CD14-positive monocyte (primary cell): ENCODE data around the gene PITHD1. TPM values are rescaled to one million over a fixed set of nuclear protein-coding genes. Genes with fewer than 3 reads are reported as not detected.

Experiments
- DNase-seq, 3 donors: peaks; one replicate each; pipeline ENCODE4 v3.0.0-alpha.2; 2011 to 2022
- H2AFZ ChIP-seq: 2 replicates; pipeline ENCODE4 v1.6.0; 2012; ENCODE audit warnings: mild to moderate bottlenecking, low read depth, low read length, inconsistent platforms; ENCODE audit not compliant: insufficient read depth, poor library complexity, severe bottlenecking
- H3K27ac ChIP-seq, 2 donors: 1 replicate in 1 of 2; 2 replicates in 1 of 2; pipeline ENCODE4 v1.5.1; 2012 to 2013; ENCODE audit warnings: low read length in 2 of 2, control low read depth in 1 of 2, inconsistent platforms in 1 of 2, low read depth in 1 of 2, mild to moderate bottlenecking in 1 of 2
- H3K27me3 ChIP-seq, 2 donors: one replicate each; pipeline versions ENCODE4 v1.6.0 to v1.6.1; 2011 to 2013; ENCODE audit warnings: low read length in 2 of 2; ENCODE audit not compliant: control insufficient read depth in 2 of 2, insufficient read depth in 2 of 2
- H3K36me3 ChIP-seq, 2 donors: replicated peaks in 1 of 2; 1 replicate in 1 of 2; 2 replicates in 1 of 2; pipeline versions ENCODE4 v1.5.1 to v1.6.1; 2012 to 2013; ENCODE audit warnings: low read length in 2 of 2, control low read depth in 1 of 2, inconsistent platforms in 1 of 2, mild to moderate bottlenecking in 1 of 2; ENCODE audit not compliant: insufficient read depth in 2 of 2, control insufficient read depth in 1 of 2
- H3K4me1 ChIP-seq, 2 donors: 1 replicate in 1 of 2; 2 replicates in 1 of 2; pipeline versions ENCODE4 v1.5.1 to v1.6.1; 2012 to 2013; ENCODE audit warnings: low read length in 2 of 2, control low read depth in 1 of 2, inconsistent platforms in 1 of 2, mild to moderate bottlenecking in 1 of 2, moderate library complexity in 1 of 2; ENCODE audit not compliant: insufficient read depth in 2 of 2, control insufficient read depth in 1 of 2
- H3K4me2 ChIP-seq: replicated peaks from 2 replicates; pipeline ENCODE3; 2012; ENCODE audit warnings: low read length, moderate library complexity, mild to moderate bottlenecking; ENCODE audit not compliant: poor library complexity, severe bottlenecking; ENCODE audit errors: extremely low read depth
- H3K4me3 ChIP-seq, 3 experiments: fragments of 200-600 bp in 1 of 3; sonication (generic) in 1 of 3; replicated peaks in 1 of 3; 1 replicate in 2 of 3; 2 replicates in 1 of 3; pipeline ENCODE4 v1.5.1; 2011 to 2013; ENCODE audit warnings: low read length in 3 of 3, mild to moderate bottlenecking in 3 of 3, control low read depth in 2 of 3, low read depth in 2 of 3, inconsistent platforms in 1 of 3, moderate library complexity in 1 of 3
- H3K79me2 ChIP-seq: 2 replicates; pipeline ENCODE4 v1.6.0; 2012; ENCODE audit warnings: mild to moderate bottlenecking, control low read depth, inconsistent platforms, low read length, moderate library complexity; ENCODE audit not compliant: insufficient read depth
- H3K9ac ChIP-seq: 2 replicates; pipeline ENCODE4 v1.6.0; 2017; ENCODE audit warnings: low read length, mild to moderate bottlenecking; ENCODE audit not compliant: insufficient read depth, poor library complexity, severe bottlenecking
- H3K9me3 ChIP-seq, 2 donors: replicated peaks in 1 of 2; 1 replicate in 1 of 2; 2 replicates in 1 of 2; pipeline versions ENCODE4 v1.5.1 to v1.6.1; 2012 to 2013; ENCODE audit warnings: low read length in 2 of 2, control low read depth in 1 of 2; ENCODE audit not compliant: control insufficient read depth in 1 of 2, insufficient read depth in 1 of 2
- H4K20me1 ChIP-seq: 2 replicates; pipeline ENCODE4 v1.6.0; 2012; ENCODE audit warnings: mild to moderate bottlenecking, low read length, control low read depth, moderate library complexity; ENCODE audit not compliant: insufficient read depth
- H3K27ac Mint-ChIP-seq, 7 donors: one replicate each; pipeline ENCODE4 v1.8.0; 2020; ENCODE audit warnings: mild to moderate bottlenecking in 7 of 7, mixed read lengths in 7 of 7, moderate library complexity in 6 of 7, inconsistent platforms in 2 of 7
- H3K27me3 Mint-ChIP-seq, 3 donors: one replicate each; pipeline ENCODE4 v1.8.0; 2021 to 2022; ENCODE audit warnings: low read depth in 3 of 3, mild to moderate bottlenecking in 3 of 3, mixed read lengths in 3 of 3, moderate library complexity in 3 of 3, inconsistent platforms in 1 of 3
- H3K36me3 Mint-ChIP-seq, 2 donors: one replicate each; pipeline ENCODE4 v1.8.0; 2020; ENCODE audit warnings: mixed read lengths in 2 of 2, inconsistent platforms in 1 of 2, mild to moderate bottlenecking in 1 of 2
- H3K4me1 Mint-ChIP-seq: one replicate; pipeline ENCODE4 v1.8.0; 2020; ENCODE audit warnings: mild to moderate bottlenecking, mixed read lengths
- H3K4me3 Mint-ChIP-seq, 2 donors: one replicate each; pipeline ENCODE4 v1.8.0; 2020; ENCODE audit warnings: mild to moderate bottlenecking in 2 of 2, mixed read lengths in 2 of 2, moderate library complexity in 1 of 2
- H3K9me3 Mint-ChIP-seq, 7 donors: one replicate each; pipeline ENCODE4 v1.8.0; 2020 to 2022; ENCODE audit warnings: mixed read lengths in 7 of 7, mild to moderate bottlenecking in 6 of 7, moderate library complexity in 6 of 7, inconsistent platforms in 2 of 7
- CTCF ChIP-seq: fragments of 200-600 bp; IDR thresholded peaks from one replicate; pipeline ENCODE4 v1.8.0; 2022; ENCODE audit warnings: antibody characterized with exemption, mild to moderate bottlenecking
- WGBS: methylation state at CpG from one replicate; pipeline ENCODE4 v1.1.5; 2013; ENCODE audit warnings: missing lambda C conversion rate; ENCODE audit not compliant: insufficient coverage; 5-methylcytosine and 5-hydroxymethylcytosine counted together
- intact Hi-C, 2 donors: fragments of 100-400 bp; cut with micrococcal nuclease; formaldehyde crosslinking; loops; one replicate each; pipeline versions ENCODE4 v1.15.0 to v1.15.1; 2023
- polyA plus RNA-seq, 3 donors: library from polyadenylated mRNA; depleted of rRNA in 1 of 3; unstranded in 2 of 3; stranded (reverse) in 1 of 3; fragments of 300-500 nt in 2 of 3; fragments of >200 nt in 1 of 3; fragmentation: Illumina TruSeq in 2 of 3; gene quantifications; 1 replicate in 2 of 3; 2 replicates in 1 of 3; pipeline ENCODE4 v1.2.3, GENCODE V29; 2012 to 2021

Gene PITHD1
- polyA plus RNA-seq, 3 donors = 20.8 to 40.8 (median 29.9) TPM

DNA sequence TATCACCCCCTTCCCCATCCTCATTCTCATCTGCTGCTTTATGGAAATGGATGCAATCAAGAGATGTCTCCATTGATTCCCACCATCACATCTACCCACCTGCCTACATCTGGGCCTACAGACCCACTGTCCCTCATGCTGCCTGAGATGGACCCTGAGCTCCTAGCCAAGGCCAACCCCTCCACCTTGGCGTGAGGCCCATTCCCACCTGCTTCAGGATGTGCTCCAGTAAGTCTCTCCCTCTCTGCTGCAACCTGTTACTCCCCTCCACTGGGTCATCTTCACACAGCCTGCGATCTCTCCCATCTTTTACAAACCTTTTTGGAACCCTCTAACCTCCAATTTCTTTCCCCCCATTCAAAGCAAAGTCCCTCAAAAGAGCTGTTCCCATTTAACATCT lies 26.8 kb downstream of the PITHD1 start:
- 94% methylated on average over 2 of the region's 2 CpGs for WGBS
- Histone ChIP-seq H3K27me3 (no peaks in the 10 kb centered on the region), H2AFZ (no peak overlapping the region), H3K9ac (no peak overlapping the region), H3K36me3 (peaks cover 3 to 32% of the 10 kb centered on the region in 2 donors), H3K4me3 (no peak overlapping the region), H3K9me3 (no peaks in the 10 kb centered on the region), H3K27ac (peak overlapping the region; percentile 75), H4K20me1 (no peaks in the 10 kb centered on the region), H3K4me1 (peaks cover 62 to 73% of the 10 kb centered on the region in 2 donors), H3K4me2 (no peak overlapping the region), H3K79me2 (no peaks in the 10 kb centered on the region)
- intact Hi-C loops = loop anchor here in 1 of 2 donors (10.0 kb wide), 1 partner anchor 110 kb away; the partner anchor contains the start of gene CNR2
- Mint-ChIP-seq H3K4me1 (peaks cover 67% of the 10 kb centered on the region), H3K9me3 (no peaks in the 10 kb centered on the region), H3K27me3 (peaks cover 0 to 3% (median 0%) of the 10 kb centered on the region in 3 donors), H3K36me3 (peaks cover 37 to 49% of the 10 kb centered on the region in 2 donors), H3K27ac (peak overlapping the region; percentile 87 to 94 (median 91)), H3K4me3 (no peak overlapping the region)
- no peak for TF ChIP-seq CTCF
- no peak for DNase-seq

DNA sequence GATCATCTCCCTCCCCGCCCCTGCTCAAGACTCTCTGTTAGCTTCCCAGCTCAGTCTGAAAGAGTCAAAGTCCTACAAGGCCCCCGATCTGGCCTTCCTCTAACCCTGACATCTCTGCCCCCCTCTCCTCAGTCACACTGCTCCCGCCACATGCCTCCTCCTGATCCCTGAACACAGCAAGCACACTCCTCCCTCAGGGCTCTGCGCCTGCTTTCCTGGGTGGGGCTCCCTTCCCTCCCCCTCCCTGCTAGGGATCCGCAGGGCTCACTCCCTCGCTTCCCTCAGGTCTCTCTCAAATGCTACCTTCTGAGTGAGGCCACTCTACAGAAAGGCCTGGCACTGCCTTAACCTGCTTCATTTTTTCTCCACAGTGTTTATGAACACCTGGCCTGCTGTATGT lies 28.1 kb downstream of the PITHD1 start:
- H3K4me2 ChIP-seq = no peak overlapping the region
- H3K9me3 ChIP-seq = no peaks in the 10 kb centered on the region
- Mint-ChIP-seq H3K36me3 (peaks cover 39 to 51% of the 10 kb centered on the region in 2 donors), H3K27ac (peak overlapping the region; percentile 1 to 92 (median 85)), H3K9me3 (no peaks in the 10 kb centered on the region), H3K4me1 (peaks cover 76% of the 10 kb centered on the region), H3K4me3 (no peak overlapping the region), H3K27me3 (peaks cover 0 to 3% (median 0%) of the 10 kb centered on the region in 3 donors)
- no peak overlapping the region for H2AFZ ChIP-seq
- intact Hi-C loops = loop anchor here in 1 of 2 donors (10.0 kb wide), 1 partner anchor 109 kb away; the partner anchor contains the start of gene CNR2
- H4K20me1 ChIP-seq = no peaks in the 10 kb centered on the region
- H3K9ac ChIP-seq = no peak overlapping the region
- DNase-seq = no peak
- TF ChIP-seq CTCF = no peak
- H3K27me3 ChIP-seq = no peaks in the 10 kb centered on the region
- peaks cover 3 to 32% of the 10 kb centered on the region in 2 donors for H3K36me3 ChIP-seq
- H3K4me1 ChIP-seq = peaks cover 72 to 77% of the 10 kb centered on the region in 2 donors
- 84% methylated on average over 6 of the region's 6 CpGs for WGBS
- H3K27ac ChIP-seq = peak overlapping the region in 1 of 2 donors; percentile 77
- H3K4me3 ChIP-seq = no peak overlapping the region
- no peaks in the 10 kb centered on the region for H3K79me2 ChIP-seq
